Trophoblast cell (in vitro differentiated cells and primary cell): Measurements from ENCODE around the gene CARHSP1.

Experiments used
- DNase-seq, 2 donors: peaks; one replicate each; pipeline ENCODE4 v3.0.0-alpha.2; 2016
- H2AFZ ChIP-seq: 2 replicates; pipeline ENCODE4 v1.6.1; 2013; ENCODE audit warnings: low read length, moderate library complexity, mild to moderate bottlenecking; ENCODE audit not compliant: insufficient read depth, poor library complexity
- H2AK5ac ChIP-seq: 2 replicates; pipeline ENCODE4 v1.6.1; 2013; ENCODE audit warnings: mild to moderate bottlenecking, low read length
- H2BK120ac ChIP-seq: 2 replicates; pipeline ENCODE4 v1.6.1; 2013; ENCODE audit warnings: low read length, mild to moderate bottlenecking, moderate library complexity; ENCODE audit not compliant: insufficient read depth, poor library complexity
- H2BK12ac ChIP-seq: 2 replicates; pipeline ENCODE4 v1.6.1; 2013; ENCODE audit warnings: mild to moderate bottlenecking, low read length, moderate library complexity
- H2BK5ac ChIP-seq: 2 replicates; pipeline ENCODE4 v1.6.1; 2013; ENCODE audit warnings: low read length, low read depth, moderate library complexity, mild to moderate bottlenecking; ENCODE audit not compliant: poor library complexity
- H3K14ac ChIP-seq: 2 replicates; pipeline ENCODE4 v1.6.1; 2013; ENCODE audit warnings: mild to moderate bottlenecking, low read length
- H3K18ac ChIP-seq: 2 replicates; pipeline ENCODE4 v1.6.1; 2013; ENCODE audit warnings: mild to moderate bottlenecking, low read length
- H3K23ac ChIP-seq: 2 replicates; pipeline ENCODE4 v1.6.1; 2013; ENCODE audit warnings: low read length
- H3K27ac ChIP-seq: 2 replicates; pipeline ENCODE4 v1.5.1; 2013; ENCODE audit warnings: low read depth, mild to moderate bottlenecking, inconsistent platforms, low read length, moderate library complexity
- H3K27me3 ChIP-seq: 2 replicates; pipeline ENCODE4 v1.6.1; 2013; ENCODE audit warnings: inconsistent platforms, mild to moderate bottlenecking, low read length, moderate library complexity; ENCODE audit not compliant: insufficient read depth
- H3K36me3 ChIP-seq, 2 experiments: 1 replicate in 1 of 2; 2 replicates in 1 of 2; pipeline ENCODE4 v1.6.1; 2013; ENCODE audit warnings: low read length in 2 of 2, mild to moderate bottlenecking in 2 of 2, moderate library complexity in 1 of 2; ENCODE audit not compliant: insufficient read depth in 2 of 2, control insufficient read depth in 1 of 2
- H3K4ac ChIP-seq: 2 replicates; pipeline ENCODE4 v1.6.1; 2013; ENCODE audit warnings: low read depth, mild to moderate bottlenecking, low read length, moderate library complexity
- H3K4me1 ChIP-seq, 2 experiments: 1 replicate in 1 of 2; 2 replicates in 1 of 2; pipeline ENCODE4 v1.6.1; 2013; ENCODE audit warnings: low read length in 2 of 2, mild to moderate bottlenecking in 2 of 2, moderate library complexity in 1 of 2; ENCODE audit not compliant: insufficient read depth in 2 of 2, control insufficient read depth in 1 of 2
- H3K4me2 ChIP-seq: 2 replicates; pipeline ENCODE4 v1.6.1; 2013; ENCODE audit warnings: inconsistent platforms, mild to moderate bottlenecking, low read length, moderate library complexity
- H3K4me3 ChIP-seq: 2 replicates; pipeline ENCODE4 v1.5.1; 2013; ENCODE audit warnings: mild to moderate bottlenecking, low read depth, low read length, inconsistent platforms
- H3K79me1 ChIP-seq: one replicate; pipeline ENCODE4 v1.6.1; 2013; ENCODE audit warnings: low read length
- H3K79me2 ChIP-seq: 2 replicates; pipeline ENCODE4 v1.6.1; 2013; ENCODE audit warnings: low read length, mild to moderate bottlenecking; ENCODE audit not compliant: control insufficient read depth, insufficient read depth, poor library complexity
- H3K9ac ChIP-seq: 2 replicates; pipeline ENCODE4 v1.6.1; 2013; ENCODE audit warnings: mild to moderate bottlenecking, low read length
- H3K9me3 ChIP-seq: 2 replicates; pipeline ENCODE4 v1.6.1; 2013; ENCODE audit warnings: low read depth, mild to moderate bottlenecking, control low read depth, inconsistent platforms, low read length; ENCODE audit not compliant: insufficient read depth
- H4K12ac ChIP-seq: 2 replicates; pipeline ENCODE4 v1.6.1; 2013; ENCODE audit warnings: low read depth, mild to moderate bottlenecking, low read length, moderate library complexity
- H4K8ac ChIP-seq: 2 replicates; pipeline ENCODE4 v1.6.1; 2013; ENCODE audit warnings: low read depth, mild to moderate bottlenecking, low read length, moderate library complexity
- H4K91ac ChIP-seq: one replicate; pipeline ENCODE4 v1.6.1; 2013; ENCODE audit warnings: low read depth, mild to moderate bottlenecking, low read length, moderate library complexity
- WGBS: extraction: QIAGEN DNeasy Blood & Tissue Kit; methylation state at CpG from one replicate; pipeline ENCODE4 v1.1.7; 2013; ENCODE audit warnings: missing lambda C conversion rate; ENCODE audit not compliant: insufficient read length, insufficient coverage; ENCODE audit errors: extremely low coverage; 5-methylcytosine and 5-hydroxymethylcytosine counted together

CARHSP1 gene

DNA sequence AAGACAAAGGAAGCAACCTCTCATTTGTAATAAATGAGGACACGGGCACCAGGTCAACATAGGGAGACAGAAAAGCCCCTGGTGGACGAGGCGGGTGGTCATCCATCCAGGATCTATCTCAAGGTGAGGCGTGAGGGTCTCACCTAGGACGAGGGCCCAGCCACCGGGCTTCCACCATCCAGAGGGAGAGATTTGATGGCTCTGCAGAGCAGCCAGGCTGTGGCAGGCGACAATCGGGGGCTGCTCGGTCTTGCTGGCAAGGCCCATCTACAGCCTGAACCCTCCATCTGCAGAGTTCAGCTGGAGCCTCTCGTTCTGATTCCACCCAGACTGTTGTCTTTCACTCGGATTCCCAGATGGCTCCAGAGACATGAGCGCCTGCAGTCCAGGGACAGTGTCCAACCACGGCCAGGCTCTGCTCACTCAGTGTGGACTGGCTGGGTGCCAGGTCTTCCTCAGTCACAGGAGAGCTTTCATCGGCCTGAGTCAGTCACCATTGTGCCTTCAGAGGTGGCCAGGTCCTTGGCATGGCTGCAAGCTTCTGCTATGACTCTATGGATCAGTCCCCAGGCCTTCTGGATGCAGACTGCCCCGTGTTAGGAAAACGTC is 19.2 kb upstream of the CARHSP1 start:
- H3K23ac ChIP-seq: no peak overlapping the region
- H3K9ac ChIP-seq: no peak overlapping the region
- H3K27ac ChIP-seq: no peak overlapping the region
- H3K27me3 ChIP-seq: no peaks in the 10 kb centered on the region
- H3K4me3 ChIP-seq: no peak overlapping the region
- H2AK5ac ChIP-seq: no peak overlapping the region
- no peaks in the 10 kb centered on the region for H3K79me1 ChIP-seq
- no CpG with 5 or more reads among the region's 16 CpGs for WGBS
- H3K79me2 ChIP-seq: no peaks in the 10 kb centered on the region
- peaks cover 39 to 42% of the 10 kb centered on the region in 2 experiments for H3K36me3 ChIP-seq
- no peak overlapping the region for H2BK120ac ChIP-seq
- no peak overlapping the region for H4K12ac ChIP-seq
- H3K18ac ChIP-seq: no peak overlapping the region
- peaks cover 2% of the 10 kb centered on the region in 2 experiments for H3K4me1 ChIP-seq
- no peak for DNase-seq
- H2BK12ac ChIP-seq: no peak overlapping the region
- no peak overlapping the region for H4K91ac ChIP-seq
- H2AFZ ChIP-seq: no peak overlapping the region
- no peaks in the 10 kb centered on the region for H3K9me3 ChIP-seq
- H4K8ac ChIP-seq: no peak overlapping the region
- H3K4ac ChIP-seq: no peak overlapping the region
- no peak overlapping the region for H2BK5ac ChIP-seq
- H3K4me2 ChIP-seq: no peak overlapping the region
- no peak overlapping the region for H3K14ac ChIP-seq

DNA sequence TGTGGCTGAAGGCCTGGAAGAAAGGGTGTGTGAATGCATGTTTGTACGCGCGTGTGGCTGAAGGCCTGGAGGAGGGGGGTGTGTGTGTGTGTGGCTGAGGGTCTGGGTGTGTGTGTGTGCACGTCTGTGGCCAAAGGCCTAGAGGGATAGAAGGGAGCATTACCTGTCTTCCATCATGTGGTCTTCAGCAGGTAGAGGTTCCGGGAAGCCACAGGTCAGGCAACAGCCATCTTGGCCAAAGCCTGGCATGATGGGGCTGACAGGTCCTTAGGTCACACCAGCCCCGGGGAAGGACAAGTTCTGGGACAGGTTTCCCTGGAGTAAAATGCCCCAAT is 18.6 kb upstream of the CARHSP1 start:
- H3K9me3 ChIP-seq: no peaks in the 10 kb centered on the region
- no peaks in the 10 kb centered on the region for H3K79me2 ChIP-seq
- no peak overlapping the region for H2BK12ac ChIP-seq
- no peak overlapping the region for H3K4me3 ChIP-seq
- no peak overlapping the region for H3K27ac ChIP-seq
- H3K18ac ChIP-seq: no peak overlapping the region
- H3K4me1 ChIP-seq: peaks cover 2% of the 10 kb centered on the region in 2 experiments
- H3K79me1 ChIP-seq: no peaks in the 10 kb centered on the region
- WGBS: no CpG with 5 or more reads among the region's 6 CpGs
- H2AK5ac ChIP-seq: no peak overlapping the region
- no peak overlapping the region for H3K23ac ChIP-seq
- no peak overlapping the region for H4K91ac ChIP-seq
- no peak overlapping the region for H4K8ac ChIP-seq
- no peak overlapping the region for H2BK120ac ChIP-seq
- no peak overlapping the region for H3K14ac ChIP-seq
- DNase-seq: no peak
- no peak overlapping the region for H3K4me2 ChIP-seq
- H3K36me3 ChIP-seq: peaks cover 39 to 41% of the 10 kb centered on the region in 2 experiments
- H3K9ac ChIP-seq: no peak overlapping the region
- no peak overlapping the region for H4K12ac ChIP-seq
- no peaks in the 10 kb centered on the region for H3K27me3 ChIP-seq
- no peak overlapping the region for H2BK5ac ChIP-seq
- no peak overlapping the region for H2AFZ ChIP-seq
- no peak overlapping the region for H3K4ac ChIP-seq

DNA sequence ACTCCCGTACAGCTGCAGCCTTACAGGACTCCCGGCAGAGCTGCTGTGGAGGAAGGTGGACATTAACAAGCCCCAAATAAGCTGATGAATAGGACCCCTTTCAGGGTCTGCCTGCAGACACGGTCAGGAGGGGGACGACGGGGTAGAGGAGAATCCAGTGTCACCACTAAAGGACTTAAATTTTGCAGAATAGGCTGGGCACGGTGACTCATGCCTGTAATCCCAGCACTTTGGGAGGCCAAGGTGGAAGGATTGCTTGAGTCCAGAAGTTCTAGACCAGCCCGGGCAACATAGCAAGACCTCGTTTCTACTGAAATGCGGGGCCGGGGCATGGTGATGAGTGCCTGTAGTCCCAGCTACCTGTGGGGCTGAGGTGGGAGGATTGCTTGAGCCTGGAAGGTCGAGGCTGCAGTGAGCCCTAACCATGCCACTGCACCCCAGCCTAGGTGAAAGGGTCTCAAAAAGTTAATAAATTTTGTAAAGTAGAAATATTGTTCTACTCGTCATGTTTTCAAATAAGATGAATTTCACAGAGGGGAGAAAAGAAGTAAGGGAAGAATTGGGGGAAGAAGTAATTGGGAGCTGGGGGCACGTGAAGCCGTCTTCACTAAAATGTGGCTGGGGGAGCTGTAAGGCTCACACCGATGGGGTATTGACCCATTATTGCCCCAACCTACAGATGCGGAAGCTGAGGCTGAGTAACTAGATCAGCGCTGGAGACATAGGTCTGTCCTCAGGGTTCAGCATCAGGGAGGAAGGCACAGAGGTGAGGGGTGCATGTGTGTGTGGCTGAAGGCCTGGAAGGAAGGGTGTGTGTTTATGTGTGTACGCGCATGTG is 18.0 kb upstream of the CARHSP1 start:
- no peak for DNase-seq
- no peak overlapping the region for H3K4me2 ChIP-seq
- no peak overlapping the region for H2AK5ac ChIP-seq
- no peak overlapping the region for H3K23ac ChIP-seq
- H3K18ac ChIP-seq: no peak overlapping the region
- H3K4me1 ChIP-seq: peaks cover 2% of the 10 kb centered on the region in 2 experiments
- no peak overlapping the region for H3K14ac ChIP-seq
- H3K79me1 ChIP-seq: no peaks in the 10 kb centered on the region
- no peaks in the 10 kb centered on the region for H3K79me2 ChIP-seq
- no peak overlapping the region for H2AFZ ChIP-seq
- no peak overlapping the region for H2BK5ac ChIP-seq
- H3K9me3 ChIP-seq: no peaks in the 10 kb centered on the region
- no peaks in the 10 kb centered on the region for H3K27me3 ChIP-seq
- H2BK120ac ChIP-seq: no peak overlapping the region
- H3K9ac ChIP-seq: no peak overlapping the region
- no peak overlapping the region for H3K4ac ChIP-seq
- no peak overlapping the region for H3K4me3 ChIP-seq
- no peak overlapping the region for H2BK12ac ChIP-seq
- WGBS: 100% methylated on average over 2 of the region's 19 CpGs
- no peak overlapping the region for H4K8ac ChIP-seq
- H4K91ac ChIP-seq: no peak overlapping the region
- no peak overlapping the region for H3K27ac ChIP-seq
- H3K36me3 ChIP-seq: peaks cover 36 to 37% of the 10 kb centered on the region in 2 experiments
- H4K12ac ChIP-seq: no peak overlapping the region

DNA sequence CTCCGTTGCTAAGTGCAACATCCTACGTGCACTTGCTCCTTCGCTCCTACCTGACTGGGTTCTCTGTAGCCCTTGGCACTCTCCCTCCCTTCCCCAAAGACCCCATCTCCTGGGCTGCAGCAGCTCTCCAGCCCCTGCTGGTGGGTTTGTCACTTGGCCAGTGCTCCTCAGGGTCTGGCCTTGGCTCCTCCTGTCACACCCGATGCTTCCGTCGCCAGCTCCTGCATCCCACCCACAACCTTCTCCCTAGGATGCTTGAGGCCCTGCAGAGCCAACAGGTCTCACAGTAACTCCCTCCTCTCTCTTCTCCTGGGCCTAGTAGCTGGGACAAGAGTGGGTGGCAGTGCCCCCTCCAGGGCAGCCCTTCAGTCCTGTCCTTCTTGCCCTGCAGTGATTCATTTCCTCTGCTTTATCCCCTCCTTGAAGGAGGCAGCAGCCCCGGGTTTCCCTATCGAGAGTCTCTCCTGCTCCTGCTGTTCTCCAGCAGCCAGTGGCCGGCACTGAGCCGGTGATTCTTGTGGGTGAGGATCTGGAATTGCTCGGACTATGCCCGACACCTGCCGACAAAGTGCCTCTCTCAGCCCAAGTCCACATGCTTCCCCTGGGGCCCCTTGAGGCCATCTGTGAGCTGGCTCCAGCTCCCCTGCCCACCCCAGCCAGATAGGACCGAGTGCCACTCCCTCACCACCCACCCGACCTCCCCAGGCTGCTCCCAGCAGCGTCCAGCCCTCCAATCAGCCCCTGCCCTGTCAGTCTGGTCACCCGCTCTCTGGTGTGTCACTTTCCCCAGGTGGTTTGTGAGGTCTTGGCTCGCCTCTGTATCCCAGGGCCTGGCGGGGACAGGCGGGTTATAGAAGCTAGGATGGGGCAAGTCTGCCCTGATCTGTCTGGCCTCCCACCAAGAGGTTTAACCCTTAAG is 17.1 kb upstream of the CARHSP1 start:
- H2BK120ac ChIP-seq: no peak overlapping the region
- H3K14ac ChIP-seq: no peak overlapping the region
- H3K79me1 ChIP-seq: no peaks in the 10 kb centered on the region
- H3K27me3 ChIP-seq: no peaks in the 10 kb centered on the region
- no peak overlapping the region for H3K4me3 ChIP-seq
- no peak overlapping the region for H2BK12ac ChIP-seq
- H3K23ac ChIP-seq: no peak overlapping the region
- no peaks in the 10 kb centered on the region for H3K79me2 ChIP-seq
- H3K4me2 ChIP-seq: no peak overlapping the region
- no CpG with 5 or more reads among the region's 20 CpGs for WGBS
- no peak overlapping the region for H3K27ac ChIP-seq
- H3K4ac ChIP-seq: no peak overlapping the region
- H2BK5ac ChIP-seq: no peak overlapping the region
- no peak overlapping the region for H2AFZ ChIP-seq
- peaks cover 27 to 28% of the 10 kb centered on the region in 2 experiments for H3K36me3 ChIP-seq
- H3K4me1 ChIP-seq: peaks cover 2% of the 10 kb centered on the region in 2 experiments
- H3K9ac ChIP-seq: no peak overlapping the region
- no peak overlapping the region for H4K12ac ChIP-seq
- H4K8ac ChIP-seq: no peak overlapping the region
- H3K9me3 ChIP-seq: no peaks in the 10 kb centered on the region
- no peak for DNase-seq
- no peak overlapping the region for H4K91ac ChIP-seq
- H2AK5ac ChIP-seq: no peak overlapping the region
- H3K18ac ChIP-seq: no peak overlapping the region
